CD14-positive monocyte (primary cell): ENCODE data around the gene PHC2. TPM values are rescaled to one million over a fixed set of nuclear protein-coding genes. Genes with fewer than 3 reads are reported as not detected.

Source experiments
- DNase-seq, 3 donors: peaks; one replicate each; pipeline ENCODE4 v3.0.0-alpha.2; 2011 to 2022
- H2AFZ ChIP-seq: 2 replicates; pipeline ENCODE4 v1.6.0; 2012; ENCODE audit warnings: mild to moderate bottlenecking, low read depth, low read length, inconsistent platforms; ENCODE audit not compliant: insufficient read depth, poor library complexity, severe bottlenecking
- H3K27ac ChIP-seq, 2 donors: 1 replicate in 1 of 2; 2 replicates in 1 of 2; pipeline ENCODE4 v1.5.1; 2012 to 2013; ENCODE audit warnings: low read length in 2 of 2, control low read depth in 1 of 2, inconsistent platforms in 1 of 2, low read depth in 1 of 2, mild to moderate bottlenecking in 1 of 2
- H3K27me3 ChIP-seq, 2 donors: one replicate each; pipeline versions ENCODE4 v1.6.0 to v1.6.1; 2011 to 2013; ENCODE audit warnings: low read length in 2 of 2; ENCODE audit not compliant: control insufficient read depth in 2 of 2, insufficient read depth in 2 of 2
- H3K36me3 ChIP-seq, 2 donors: replicated peaks in 1 of 2; 1 replicate in 1 of 2; 2 replicates in 1 of 2; pipeline versions ENCODE4 v1.5.1 to v1.6.1; 2012 to 2013; ENCODE audit warnings: low read length in 2 of 2, control low read depth in 1 of 2, inconsistent platforms in 1 of 2, mild to moderate bottlenecking in 1 of 2; ENCODE audit not compliant: insufficient read depth in 2 of 2, control insufficient read depth in 1 of 2
- H3K4me1 ChIP-seq, 2 donors: 1 replicate in 1 of 2; 2 replicates in 1 of 2; pipeline versions ENCODE4 v1.5.1 to v1.6.1; 2012 to 2013; ENCODE audit warnings: low read length in 2 of 2, control low read depth in 1 of 2, inconsistent platforms in 1 of 2, mild to moderate bottlenecking in 1 of 2, moderate library complexity in 1 of 2; ENCODE audit not compliant: insufficient read depth in 2 of 2, control insufficient read depth in 1 of 2
- H3K4me2 ChIP-seq: replicated peaks from 2 replicates; pipeline ENCODE3; 2012; ENCODE audit warnings: low read length, moderate library complexity, mild to moderate bottlenecking; ENCODE audit not compliant: poor library complexity, severe bottlenecking; ENCODE audit errors: extremely low read depth
- H3K4me3 ChIP-seq, 3 experiments: fragments of 200-600 bp in 1 of 3; sonication (generic) in 1 of 3; replicated peaks in 1 of 3; 1 replicate in 2 of 3; 2 replicates in 1 of 3; pipeline ENCODE4 v1.5.1; 2011 to 2013; ENCODE audit warnings: low read length in 3 of 3, mild to moderate bottlenecking in 3 of 3, control low read depth in 2 of 3, low read depth in 2 of 3, inconsistent platforms in 1 of 3, moderate library complexity in 1 of 3
- H3K79me2 ChIP-seq: 2 replicates; pipeline ENCODE4 v1.6.0; 2012; ENCODE audit warnings: mild to moderate bottlenecking, control low read depth, inconsistent platforms, low read length, moderate library complexity; ENCODE audit not compliant: insufficient read depth
- H3K9ac ChIP-seq: 2 replicates; pipeline ENCODE4 v1.6.0; 2017; ENCODE audit warnings: low read length, mild to moderate bottlenecking; ENCODE audit not compliant: insufficient read depth, poor library complexity, severe bottlenecking
- H3K9me3 ChIP-seq, 2 donors: replicated peaks in 1 of 2; 1 replicate in 1 of 2; 2 replicates in 1 of 2; pipeline versions ENCODE4 v1.5.1 to v1.6.1; 2012 to 2013; ENCODE audit warnings: low read length in 2 of 2, control low read depth in 1 of 2; ENCODE audit not compliant: control insufficient read depth in 1 of 2, insufficient read depth in 1 of 2
- H4K20me1 ChIP-seq: 2 replicates; pipeline ENCODE4 v1.6.0; 2012; ENCODE audit warnings: mild to moderate bottlenecking, low read length, control low read depth, moderate library complexity; ENCODE audit not compliant: insufficient read depth
- H3K27ac Mint-ChIP-seq, 7 donors: one replicate each; pipeline ENCODE4 v1.8.0; 2020; ENCODE audit warnings: mild to moderate bottlenecking in 7 of 7, mixed read lengths in 7 of 7, moderate library complexity in 6 of 7, inconsistent platforms in 2 of 7
- H3K27me3 Mint-ChIP-seq, 3 donors: one replicate each; pipeline ENCODE4 v1.8.0; 2021 to 2022; ENCODE audit warnings: low read depth in 3 of 3, mild to moderate bottlenecking in 3 of 3, mixed read lengths in 3 of 3, moderate library complexity in 3 of 3, inconsistent platforms in 1 of 3
- H3K36me3 Mint-ChIP-seq, 2 donors: one replicate each; pipeline ENCODE4 v1.8.0; 2020; ENCODE audit warnings: mixed read lengths in 2 of 2, inconsistent platforms in 1 of 2, mild to moderate bottlenecking in 1 of 2
- H3K4me1 Mint-ChIP-seq: one replicate; pipeline ENCODE4 v1.8.0; 2020; ENCODE audit warnings: mild to moderate bottlenecking, mixed read lengths
- H3K4me3 Mint-ChIP-seq, 2 donors: one replicate each; pipeline ENCODE4 v1.8.0; 2020; ENCODE audit warnings: mild to moderate bottlenecking in 2 of 2, mixed read lengths in 2 of 2, moderate library complexity in 1 of 2
- H3K9me3 Mint-ChIP-seq, 7 donors: one replicate each; pipeline ENCODE4 v1.8.0; 2020 to 2022; ENCODE audit warnings: mixed read lengths in 7 of 7, mild to moderate bottlenecking in 6 of 7, moderate library complexity in 6 of 7, inconsistent platforms in 2 of 7
- WGBS: methylation state at CpG from one replicate; pipeline ENCODE4 v1.1.5; 2013; ENCODE audit warnings: missing lambda C conversion rate; ENCODE audit not compliant: insufficient coverage; 5-methylcytosine and 5-hydroxymethylcytosine counted together
- intact Hi-C, 2 donors: fragments of 100-400 bp; cut with micrococcal nuclease; formaldehyde crosslinking; loops; one replicate each; pipeline versions ENCODE4 v1.15.0 to v1.15.1; 2023
- polyA plus RNA-seq, 3 donors: library from polyadenylated mRNA; depleted of rRNA in 1 of 3; unstranded in 2 of 3; stranded (reverse) in 1 of 3; fragments of 300-500 nt in 2 of 3; fragments of >200 nt in 1 of 3; fragmentation: Illumina TruSeq in 2 of 3; gene quantifications; 1 replicate in 2 of 3; 2 replicates in 1 of 3; pipeline ENCODE4 v1.2.3, GENCODE V29; 2012 to 2021
- TF ChIP-seq, protein P1 (sequence below): fragments of 200-600 bp; IDR thresholded peaks from one replicate; pipeline ENCODE4 v1.8.0; 2022; ENCODE audit warnings: antibody characterized with exemption, mild to moderate bottlenecking

Gene PHC2
- polyA plus RNA-seq, 3 donors = 18.9 to 85.3 (median 53.1) TPM

GRCh38 chr1:33471416-33471815, 40.5 kb upstream of the PHC2 start:
- no peak for DNase-seq
- H3K27me3 Mint-ChIP-seq = peaks cover 0 to 5% (median 2%) of the 10 kb centered on the region in 3 donors
- H3K27ac Mint-ChIP-seq = no peak overlapping the region
- H3K9me3 Mint-ChIP-seq = no peaks in the 10 kb centered on the region
- no peak overlapping the region for H3K4me3 Mint-ChIP-seq
- H3K27me3 ChIP-seq = no peaks in the 10 kb centered on the region
- H2AFZ ChIP-seq = no peak overlapping the region
- no peaks in the 10 kb centered on the region for H3K36me3 ChIP-seq
- H3K9me3 ChIP-seq = no peaks in the 10 kb centered on the region
- H3K36me3 Mint-ChIP-seq = no peaks in the 10 kb centered on the region
- H3K4me2 ChIP-seq = no peak overlapping the region
- no peaks in the 10 kb centered on the region for H3K79me2 ChIP-seq
- no peak overlapping the region for H3K9ac ChIP-seq
- intact Hi-C loops = loop anchor here in 1 of 2 donors (5.0 kb wide), 1 partner anchor 174 kb away; no protein-coding TSS in a partner anchor
- TF ChIP-seq, protein P1, sequence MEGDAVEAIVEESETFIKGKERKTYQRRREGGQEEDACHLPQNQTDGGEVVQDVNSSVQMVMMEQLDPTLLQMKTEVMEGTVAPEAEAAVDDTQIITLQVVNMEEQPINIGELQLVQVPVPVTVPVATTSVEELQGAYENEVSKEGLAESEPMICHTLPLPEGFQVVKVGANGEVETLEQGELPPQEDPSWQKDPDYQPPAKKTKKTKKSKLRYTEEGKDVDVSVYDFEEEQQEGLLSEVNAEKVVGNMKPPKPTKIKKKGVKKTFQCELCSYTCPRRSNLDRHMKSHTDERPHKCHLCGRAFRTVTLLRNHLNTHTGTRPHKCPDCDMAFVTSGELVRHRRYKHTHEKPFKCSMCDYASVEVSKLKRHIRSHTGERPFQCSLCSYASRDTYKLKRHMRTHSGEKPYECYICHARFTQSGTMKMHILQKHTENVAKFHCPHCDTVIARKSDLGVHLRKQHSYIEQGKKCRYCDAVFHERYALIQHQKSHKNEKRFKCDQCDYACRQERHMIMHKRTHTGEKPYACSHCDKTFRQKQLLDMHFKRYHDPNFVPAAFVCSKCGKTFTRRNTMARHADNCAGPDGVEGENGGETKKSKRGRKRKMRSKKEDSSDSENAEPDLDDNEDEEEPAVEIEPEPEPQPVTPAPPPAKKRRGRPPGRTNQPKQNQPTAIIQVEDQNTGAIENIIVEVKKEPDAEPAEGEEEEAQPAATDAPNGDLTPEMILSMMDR = no peak
- H3K4me1 ChIP-seq = peaks cover 11 to 17% of the 10 kb centered on the region in 2 donors
- no peak overlapping the region for H3K4me3 ChIP-seq
- WGBS = 100% methylated on average over 1 of the region's 4 CpGs
- no peaks in the 10 kb centered on the region for H4K20me1 ChIP-seq
- H3K4me1 Mint-ChIP-seq = peaks cover 21% of the 10 kb centered on the region
- no peak overlapping the region for H3K27ac ChIP-seq

- intact Hi-C loops = loop anchor here in 1 of 2 donors (5.0 kb wide), 1 partner anchor 173 kb away; no protein-coding TSS in a partner anchor
- TF ChIP-seq, protein P1 = peak; percentile 81
- Histone ChIP-seq H3K27me3 (no peaks in the 10 kb centered on the region), H3K4me1 (peaks cover 14 to 22% of the 10 kb centered on the region in 2 donors), H3K79me2 (no peaks in the 10 kb centered on the region), H3K4me3 (no peak overlapping the region), H3K36me3 (no peaks in the 10 kb centered on the region), H2AFZ (no peak overlapping the region), H4K20me1 (no peaks in the 10 kb centered on the region), H3K27ac (no peak overlapping the region), H3K4me2 (no peak overlapping the region), H3K9me3 (no peaks in the 10 kb centered on the region), H3K9ac (no peak overlapping the region)
- Mint-ChIP-seq H3K4me1 (peaks cover 30% of the 10 kb centered on the region), H3K36me3 (no peaks in the 10 kb centered on the region), H3K4me3 (peak overlapping the region in 1 of 2 donors; percentile 56), H3K27me3 (peaks cover 0 to 5% (median 2%) of the 10 kb centered on the region in 3 donors), H3K9me3 (no peaks in the 10 kb centered on the region), H3K27ac (peak overlapping the region in 3 of 7 donors; percentile 74 to 77 (median 77))
- DNase-seq = peak; percentile 68 to 78 (median 77)
- 0% methylated on average over 3 of the region's 11 CpGs for WGBS
Measured at GRCh38 chr1:33470495-33471012, 39.7 kb upstream of the PHC2 start.
